GM12864 (cell line): ENCODE data around the gene WDR76.

ENCODE experiments used
- DNase-seq: peaks from one replicate; pipeline ENCODE4 v3.0.0-alpha.2; 2011; ENCODE audit warnings: low read depth
- H3K4me3 ChIP-seq: 2 replicates; pipeline ENCODE4 v1.5.1; 2011; ENCODE audit warnings: mild to moderate bottlenecking, low read depth, low read length, control low read depth
- CTCF ChIP-seq: IDR thresholded peaks from 2 replicates; pipeline ENCODE4 v1.5.1; 2011; ENCODE audit warnings: low read depth, mild to moderate bottlenecking, moderate library complexity, low read length, control low read depth, inconsistent platforms; ENCODE audit errors: missing control alignments

The WDR76 gene

DNA sequence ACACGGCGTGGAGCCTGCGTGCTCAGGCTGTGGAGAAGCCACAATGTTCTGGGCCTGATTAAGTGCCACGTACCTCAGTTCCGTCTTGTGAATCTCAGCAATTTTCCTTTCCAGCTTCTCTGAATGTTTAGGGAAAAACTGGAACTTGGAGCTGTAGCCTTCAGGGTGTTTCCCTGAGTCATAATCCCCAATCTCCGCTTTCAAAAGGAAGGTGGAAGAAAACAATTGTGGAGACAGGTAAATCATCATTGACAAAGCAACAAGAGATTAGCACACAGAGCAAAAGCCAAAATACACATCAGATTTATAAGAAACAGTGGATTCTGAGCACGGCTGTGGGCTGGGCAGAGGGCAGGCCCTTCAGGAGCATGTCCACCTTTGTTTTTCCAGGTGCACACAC is 79.0 kb downstream of the WDR76 start:
- no peak overlapping the region for H3K4me3 ChIP-seq
- no peak for TF ChIP-seq CTCF
- DNase-seq, result no peak

- no peak for DNase-seq
- no peak for TF ChIP-seq CTCF
- H3K4me3 ChIP-seq, result no peak overlapping the region
These were observed 81.8 kb downstream of the WDR76 start for GRCh38 chr15:43908516-43909050.

DNA sequence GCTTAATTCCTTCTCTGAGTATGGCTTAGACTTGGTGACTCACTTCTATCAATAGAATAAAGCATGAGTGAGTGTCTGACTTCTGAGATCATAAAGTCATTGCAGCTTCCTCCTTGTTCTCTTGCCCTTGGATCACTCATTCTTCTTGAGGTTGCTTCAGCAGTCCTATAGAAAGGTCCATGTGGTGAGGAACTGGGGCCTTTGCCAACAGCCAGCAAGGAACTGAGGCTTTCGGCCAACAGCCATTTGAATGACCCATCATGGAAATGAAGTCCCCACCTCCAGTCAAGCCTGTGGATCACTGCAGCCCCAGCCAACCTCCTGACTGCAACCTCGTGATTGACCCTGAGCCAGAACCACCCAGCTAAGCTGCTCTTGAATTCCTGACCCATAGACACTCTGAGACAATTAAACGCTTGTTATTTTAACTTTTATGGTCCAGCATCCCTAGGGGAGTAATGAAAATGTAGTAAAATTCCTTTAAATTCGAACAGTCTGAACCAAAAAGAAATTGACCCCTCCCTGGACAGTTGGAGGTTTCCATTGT is 84.5 kb downstream of the WDR76 start:
- TF ChIP-seq CTCF, result no peak
- no peak for DNase-seq
- H3K4me3 ChIP-seq, result no peak overlapping the region

DNA sequence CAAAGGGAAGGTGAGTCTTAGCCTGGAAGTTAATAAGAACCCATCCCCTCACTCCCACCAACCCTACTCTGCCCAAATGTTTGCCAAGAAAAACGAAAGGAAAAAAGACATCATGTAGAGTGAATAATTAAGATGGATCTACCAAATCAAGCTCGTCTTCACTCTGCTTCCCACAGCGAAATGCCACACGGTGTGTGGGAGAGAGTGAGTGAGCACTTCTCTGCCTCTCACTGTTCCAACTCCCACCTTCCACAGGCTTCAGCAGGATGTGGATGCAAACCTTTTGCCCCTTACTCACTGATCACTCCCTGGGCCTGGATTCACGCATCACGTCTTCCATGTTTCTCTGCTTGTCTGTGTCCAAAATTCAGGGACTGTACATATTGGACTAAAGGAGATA is 85.4 kb downstream of the WDR76 start:
- no peak for DNase-seq
- no peak overlapping the region for H3K4me3 ChIP-seq
- TF ChIP-seq CTCF, result no peak

DNA sequence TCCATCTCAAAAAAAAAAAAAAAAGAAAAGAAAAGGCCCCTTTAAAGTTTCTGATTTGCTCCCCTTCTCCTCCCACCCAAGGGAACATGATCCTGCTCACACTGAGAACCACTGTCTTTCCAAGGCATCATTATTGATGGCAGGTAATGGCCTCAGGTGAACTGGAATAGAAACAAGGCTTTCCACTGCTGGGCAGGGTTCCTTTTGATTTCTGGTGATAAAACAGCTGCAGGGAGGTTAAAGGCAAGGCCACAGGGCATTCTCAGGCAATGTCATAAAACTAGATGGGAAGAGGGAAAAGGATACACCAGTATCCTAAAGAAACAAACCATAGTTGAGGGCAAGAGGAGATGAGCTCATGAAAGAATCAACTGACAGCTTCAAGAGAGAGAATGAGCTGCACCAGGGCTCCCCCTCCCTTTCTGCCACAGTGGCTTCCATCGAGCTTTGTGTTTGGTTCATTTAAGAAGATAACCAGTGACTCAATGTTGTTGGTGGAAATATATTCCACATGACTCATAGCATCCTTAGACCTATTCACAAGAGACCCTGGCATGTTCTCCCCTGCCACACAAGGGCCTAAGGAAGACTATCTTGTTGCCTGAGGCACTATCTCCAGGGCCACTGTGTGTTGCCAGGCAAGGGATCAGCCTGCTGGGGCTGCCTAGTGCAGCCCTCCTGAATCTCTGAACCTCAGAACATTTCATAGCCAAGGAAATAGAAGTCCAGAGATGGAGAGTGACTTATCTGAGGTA is 86.4 kb downstream of the WDR76 start:
- H3K4me3 ChIP-seq, result no peak overlapping the region
- TF ChIP-seq CTCF, result no peak
- DNase-seq, result no peak

DNA sequence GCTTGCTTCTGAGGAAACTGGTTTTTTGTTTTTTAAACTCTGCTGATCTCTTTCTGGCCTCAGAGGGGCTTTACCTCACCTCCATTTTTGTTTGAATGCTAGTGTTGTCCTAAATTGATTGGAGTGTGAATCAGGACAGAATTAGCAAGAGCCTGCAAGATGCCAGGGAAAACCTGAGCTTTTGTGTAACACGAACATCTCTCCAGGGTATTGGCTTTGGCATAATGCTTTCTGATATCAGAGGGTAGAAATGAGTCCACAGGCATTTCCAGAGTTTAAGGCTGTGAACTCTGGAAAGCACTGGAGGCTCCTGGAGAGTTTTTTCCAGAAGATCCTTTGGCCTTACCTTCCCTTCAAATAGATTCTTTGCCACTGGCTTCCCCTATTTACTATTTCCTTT is 87.1 kb downstream of the WDR76 start:
- TF ChIP-seq CTCF, result no peak
- DNase-seq, result no peak
- no peak overlapping the region for H3K4me3 ChIP-seq

DNA sequence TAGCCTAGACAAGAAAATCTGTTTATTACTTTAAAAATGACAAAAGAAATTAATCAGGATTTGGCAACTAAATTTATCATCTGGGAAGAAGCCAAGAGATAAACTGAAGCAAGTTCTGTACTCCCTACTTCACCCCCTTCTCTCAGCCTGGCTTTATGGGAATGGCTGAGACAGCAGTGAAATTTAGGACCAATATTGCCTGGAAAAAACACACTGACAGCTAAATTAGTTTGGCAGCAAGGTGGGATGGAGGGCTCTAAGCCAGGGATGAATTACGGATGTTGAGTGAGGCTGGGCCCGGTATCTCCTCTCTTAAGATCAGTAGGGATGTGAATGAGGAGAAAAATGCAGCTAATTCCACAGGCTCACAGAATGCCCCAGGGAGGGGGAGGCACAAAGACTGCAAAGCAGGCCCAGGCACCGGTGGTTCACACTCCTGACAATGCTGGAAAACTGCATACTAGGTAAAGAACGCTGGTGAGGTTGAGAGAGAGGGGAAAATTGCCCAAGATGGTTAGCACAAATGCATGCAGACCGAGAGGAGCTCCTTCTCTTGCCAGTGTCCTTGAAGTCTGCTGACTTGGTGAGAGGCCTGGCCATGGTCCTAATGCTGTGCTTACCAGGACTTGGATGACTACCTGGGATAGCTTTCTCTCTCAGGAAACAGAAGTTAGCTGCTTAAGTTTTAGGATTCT is 89.0 kb downstream of the WDR76 start:
- no peak for TF ChIP-seq CTCF
- no peak overlapping the region for H3K4me3 ChIP-seq
- DNase-seq, result no peak
